Measurements from ENCODE around the gene RFESD. TPM values are rescaled to one million over a fixed set of nuclear protein-coding genes. Genes with fewer than 3 reads are reported as not detected.

The RFESD gene
- total and polyA plus RNA-seq, 12 donors = 2.4 to 5.3 (median 3.9) TPM

- no peak for TF ChIP-seq CTCF (IDR thresholded peaks at IDR 0.05)
- intact Hi-C loops (cut with DNase I) = no loop called here
These were observed 7.6 kb downstream of the RFESD start for GRCh38 chr5:95654196-95654595.

GRCh38 chr5:95655575-95655974 lies 9.0 kb downstream of the RFESD start:
- peaks cover 0 to 20% (median 0%) of the 10 kb centered on the region in 9 donors for H3K36me3 ChIP-seq
- intact Hi-C loops (cut with DNase I) = no loop called here
- no peaks in the 10 kb centered on the region for H3K4me1 ChIP-seq
- ATAC-seq = no peak
- WGBS, 2 donors = 35 to 50% methylated on average over 1 of the region's 1 CpG
- DNase-seq = no peak
- no peak overlapping the region for H3K4me3 ChIP-seq
- no peak for TF ChIP-seq CTCF (IDR thresholded peaks at IDR 0.05)
- H3K27me3 ChIP-seq = no peaks in the 10 kb centered on the region
- H3K27ac ChIP-seq = no peak overlapping the region
- no peaks in the 10 kb centered on the region for H3K9me3 ChIP-seq

More at GRCh38 chr5:95654196-95654595, 7.6 kb downstream of the RFESD start:
- no peak for ATAC-seq
- H3K27me3 ChIP-seq = no peaks in the 10 kb centered on the region
- H3K27ac ChIP-seq = no peak overlapping the region
- no peak overlapping the region for H3K4me3 ChIP-seq
- WGBS, 2 donors = 97 to 98% methylated on average over 3 of the region's 3 CpGs
- no peak for DNase-seq
- H3K9me3 ChIP-seq = no peaks in the 10 kb centered on the region
- no peaks in the 10 kb centered on the region for H3K4me1 ChIP-seq
- peaks cover 0 to 20% (median 0%) of the 10 kb centered on the region in 9 donors for H3K36me3 ChIP-seq

GRCh38 chr5:95660060-95660459 lies 13.5 kb downstream of the RFESD start:
- H3K9me3 ChIP-seq = no peaks in the 10 kb centered on the region
- 95 to 96% methylated on average over 2 of the region's 2 CpGs for WGBS, 2 donors
- no peak overlapping the region for H3K27ac ChIP-seq
- ATAC-seq (no peak), DNase-seq (no peak)
- H3K4me1 ChIP-seq = peaks cover 0 to 9% (median 6%) of the 10 kb centered on the region in 9 donors
- H3K27me3 ChIP-seq = no peaks in the 10 kb centered on the region
- H3K4me3 ChIP-seq = no peak overlapping the region
- no peaks in the 10 kb centered on the region for H3K36me3 ChIP-seq
- intact Hi-C loops (cut with DNase I) = loop anchor here in 9 of 10 donors (5.0 to 10.0 kb wide), 8 partner anchors 65 to 187 kb away; partner anchors contain the start of gene RHOBTB3 (in 2 of the 9)
- no peak for TF ChIP-seq CTCF (IDR thresholded peaks at IDR 0.05)

GRCh38 chr5:95662946-95663345 lies 16.4 kb downstream of the RFESD start:
- no peaks in the 10 kb centered on the region for H3K27me3 ChIP-seq
- no peak overlapping the region for H3K4me3 ChIP-seq
- intact Hi-C loops (cut with DNase I) = loop anchor here (1.0 to 10.0 kb wide), 9 partner anchors 62 to 184 kb away; partner anchors contain the start of gene RHOBTB3 (in 2 of the 10)
- no peak overlapping the region for H3K27ac ChIP-seq
- no peaks in the 10 kb centered on the region for H3K9me3 ChIP-seq
- DNase-seq (no peak), ATAC-seq (no peak)
- H3K36me3 ChIP-seq = no peaks in the 10 kb centered on the region
- H3K4me1 ChIP-seq = peaks cover 0 to 14% (median 9%) of the 10 kb centered on the region in 9 donors
- no peak for TF ChIP-seq CTCF (IDR thresholded peaks at IDR 0.05)
